K562 (cell line): ENCODE data around the gene RING1. TPM values are rescaled to one million over a fixed set of nuclear protein-coding genes. Genes with fewer than 3 reads are reported as not detected.
A peak's percentile ranks its signal among the peaks of the same experiment; 100 is the strongest.

Experiments
- ATAC-seq: fragments of 200-7000 bp; cut with Tn5 transposase; 3 replicates; pipeline ENCODE4 v1.9.1; 2020; ENCODE audit warnings: moderate library complexity
- BruUV-seq: library from RNA; stranded (reverse); fragments of 400-500 nt; replicated peaks from 2 replicates; lab custom pipeline; 2021; lab: Mats Ljungman, UMichigan
- CTCF ChIA-PET: fragments of 300-600 bp; formaldehyde crosslinking; extraction: SDS; loops from one replicate; lab custom pipeline; 2021; ENCODE audit warnings: low intra/inter-chr PET ratio; lab: Yijun Ruan, JAX
- POLR2A ChIA-PET: fragments of 300-600, 350-650 bp; sonication (Branson Sonifier 250); formaldehyde crosslinking; extraction: SDS; loops from one replicate; lab custom pipeline; 2021; ENCODE audit warnings: antibody characterized with exemption, inconsistent platforms; lab: Yijun Ruan, JAX
- DNase-seq, 4 experiments: peaks; one replicate each; pipeline versions ENCODE4 v3.0.0 to v3.0.0-alpha.2; 2011 to 2018; ENCODE audit warnings: low spot score in 3 of 4, mixed read lengths in 3 of 4; ENCODE audit errors: extremely low read depth in 1 of 4
- FAIRE-seq: peaks from 2 replicates; lab custom pipeline; 2011; peaks lifted over from hg19 to GRCh38; lab: Jason Lieb, UNC
- H2AFZ ChIP-seq: 2 replicates; pipeline ENCODE4 v1.6.0; 2011; ENCODE audit warnings: low read depth, low read length, control low read depth, inconsistent platforms
- H3K27ac ChIP-seq: fragments of 200-600 bp; 3 replicates; pipeline ENCODE4 v1.8.0; 2011; ENCODE audit warnings: low read depth, mild to moderate bottlenecking, control low read depth, inconsistent platforms, low read length, moderate library complexity, mixed read lengths; ENCODE audit errors: extremely low read depth
- H3K27me3 ChIP-seq, 2 experiments: fragments of 300-600 bp in 1 of 2; 2 replicates in 1 of 2; 3 replicates in 1 of 2; pipeline versions ENCODE4 v1.6.0 to v1.8.0; 2011; ENCODE audit warnings: inconsistent platforms in 2 of 2, low read length in 2 of 2, mild to moderate bottlenecking in 1 of 2, mixed read lengths in 1 of 2, moderate library complexity in 1 of 2; ENCODE audit not compliant: control insufficient read depth in 2 of 2, insufficient read depth in 2 of 2
- H3K36me3 ChIP-seq: fragments of 300-600 bp; 3 replicates; pipeline ENCODE4 v1.8.0; 2011; ENCODE audit warnings: mild to moderate bottlenecking, low read length, inconsistent platforms; ENCODE audit not compliant: control insufficient read depth, insufficient read depth
- H3K4me1 ChIP-seq, 2 experiments: fragments of 200-600 bp in 1 of 2; replicated peaks in 1 of 2; 2 replicates in 1 of 2; 3 replicates in 1 of 2; pipeline versions ENCODE4 v1.5.1 to v1.8.0; 2011; ENCODE audit warnings: inconsistent platforms in 2 of 2, low read length in 2 of 2, mild to moderate bottlenecking in 1 of 2, mixed read lengths in 1 of 2, moderate library complexity in 1 of 2; ENCODE audit not compliant: control insufficient read depth in 2 of 2, insufficient read depth in 2 of 2
- H3K4me2 ChIP-seq: 2 replicates; pipeline ENCODE4 v1.6.1; 2011; ENCODE audit warnings: low read length, control low read depth, inconsistent platforms, mixed read lengths; ENCODE audit not compliant: insufficient read depth
- H3K4me3 ChIP-seq: fragments of 200-600 bp; sonication (generic), shearing (Covaris generic); 2 replicates; pipeline ENCODE4 v1.5.1; 2016; ENCODE audit warnings: control low read depth, inconsistent platforms
- H3K79me2 ChIP-seq: fragments of 200-600 bp; 3 replicates; pipeline ENCODE4 v1.8.0; 2011; ENCODE audit warnings: low read length, inconsistent platforms; ENCODE audit not compliant: control insufficient read depth, insufficient read depth
- H3K9ac ChIP-seq, 2 experiments: 2 replicates each; pipeline versions ENCODE4 v1.6.0 to v1.6.1; 2011; ENCODE audit warnings: low read depth in 2 of 2, low read length in 2 of 2, control low read depth in 1 of 2, inconsistent platforms in 1 of 2, mild to moderate bottlenecking in 1 of 2, mixed read lengths in 1 of 2; ENCODE audit not compliant: insufficient read depth in 1 of 2
- H3K9me1 ChIP-seq: one replicate; pipeline ENCODE4 v1.6.0; 2011; ENCODE audit warnings: inconsistent platforms, mild to moderate bottlenecking, low read length, moderate library complexity; ENCODE audit not compliant: control insufficient read depth, insufficient read depth
- H3K9me3 ChIP-seq: replicated peaks from 2 replicates; pipeline ENCODE4 v1.5.1; 2011; ENCODE audit warnings: low read depth, low read length, inconsistent platforms; ENCODE audit not compliant: control insufficient read depth, insufficient read depth
- H4K20me1 ChIP-seq: replicated peaks from 2 replicates; pipeline ENCODE4 v1.6.1; 2011; ENCODE audit warnings: low read length, inconsistent platforms, mixed read lengths; ENCODE audit not compliant: control insufficient read depth, insufficient read depth
- ARID4B ChIP-seq: sonication (generic); formaldehyde crosslinking; IDR thresholded peaks from 2 replicates; pipeline ENCODE4 v1.8.0; 2022; ENCODE audit warnings: mild to moderate bottlenecking, missing genetic modification reagents
- CSDE1 ChIP-seq, 2 experiments: fragments of 450-650 bp; IDR thresholded peaks; 2 replicates each; pipeline ENCODE4 v1.6.1; 2016; ENCODE audit warnings: mild to moderate bottlenecking in 1 of 2
- DEAF1 ChIP-seq: fragments of 450-650 bp; formaldehyde crosslinking; IDR thresholded peaks from 2 replicates; pipeline ENCODE4 v1.4.0; 2020; ENCODE audit warnings: mild to moderate bottlenecking, moderate library complexity
- FOXA3 ChIP-seq, 2 experiments: fragments of 450-650 bp in 1 of 2; sonication (generic) in 1 of 2; formaldehyde crosslinking; IDR thresholded peaks in 1 of 2; conservative IDR thresholded peaks in 1 of 2; 2 replicates each; pipeline versions ENCODE4 v1.4.0 to v1.8.0; 2020 to 2022; ENCODE audit warnings: mild to moderate bottlenecking in 2 of 2, missing genetic modification reagents in 1 of 2
- MAX ChIP-seq: sonication (generic); formaldehyde crosslinking; IDR thresholded peaks from 2 replicates; pipeline ENCODE4 v1.9.0; 2022; ENCODE audit warnings: mild to moderate bottlenecking, missing genetic modification reagents
- MTA3 ChIP-seq: fragments of 450-650 bp; formaldehyde crosslinking; IDR thresholded peaks from 2 replicates; pipeline ENCODE4 v1.6.1; 2017; ENCODE audit warnings: mild to moderate bottlenecking, borderline replicate concordance
- OTX1 ChIP-seq: fragments of 450-650 bp; formaldehyde crosslinking; IDR thresholded peaks from 2 replicates; pipeline ENCODE4 v1.4.0; 2022; ENCODE audit warnings: mild to moderate bottlenecking
- PHB2 ChIP-seq: fragments of 450-650 bp; IDR thresholded peaks from 2 replicates; pipeline ENCODE4 v1.6.1; 2017; ENCODE audit warnings: low read depth
- SPI1 ChIP-seq: IDR thresholded peaks from 2 replicates; pipeline ENCODE4 v1.6.1; 2011; ENCODE audit warnings: low read depth, low read length, control low read depth, borderline replicate concordance
- TBL1XR1 ChIP-seq, 2 experiments: IDR thresholded peaks; 2 replicates each; pipeline ENCODE4 v1.6.1; 2012; ENCODE audit warnings: improper control_type of control experiment in 2 of 2, low read length in 2 of 2, mild to moderate bottlenecking in 1 of 2
- TCF3 ChIP-seq: sonication (generic); formaldehyde crosslinking; IDR thresholded peaks from 2 replicates; pipeline ENCODE4 v1.4.0; 2020; ENCODE audit warnings: mild to moderate bottlenecking, missing genetic modification reagents
- THRAP3 ChIP-seq: fragments of 450-650 bp; IDR thresholded peaks from 2 replicates; pipeline ENCODE4 v1.6.1; 2016; ENCODE audit warnings: mild to moderate bottlenecking, inconsistent platforms, borderline replicate concordance
- ZFP30 ChIP-seq: fragments of 250-450 bp; sonication (Bioruptor Pico); IDR thresholded peaks from 2 replicates; pipeline ENCODE4 v1.8.0; 2022; ENCODE audit warnings: moderate library complexity, mild to moderate bottlenecking, inconsistent platforms, borderline replicate concordance
- ZNF165 ChIP-seq: fragments of 250-450 bp; sonication (Bioruptor Pico); IDR thresholded peaks from 2 replicates; pipeline ENCODE4 v1.4.0; 2020; ENCODE audit warnings: borderline replicate concordance
- ZNF224 ChIP-seq: sonication (generic); formaldehyde crosslinking; IDR thresholded peaks from 2 replicates; pipeline ENCODE4 v1.8.0; 2022; ENCODE audit warnings: mild to moderate bottlenecking, missing genetic modification reagents
- ZSCAN32 ChIP-seq: fragments of 450-650 bp; formaldehyde crosslinking; IDR thresholded peaks from 2 replicates; pipeline ENCODE4 v1.4.0; 2020; ENCODE audit warnings: mild to moderate bottlenecking, moderate library complexity
- WGBS: fragments of 100-300 bp; shearing (Covaris generic); methylation state at CpG from one replicate; pipeline ENCODE4 v1.1.6; 2016; ENCODE audit warnings: low coverage, mixed read lengths; ENCODE audit not compliant: insufficient coverage; ENCODE audit errors: missing lambda C conversion rate; 5-methylcytosine and 5-hydroxymethylcytosine counted together
- in situ Hi-C: fragments of 300-500 bp; cut with MboI; formaldehyde crosslinking; loops from 4 replicates; pipeline ENCODE4 v1.15.0; 2018; ENCODE audit warnings: inconsistent platforms, mixed read lengths
- intact Hi-C: fragments of 100-400 bp; cut with micrococcal nuclease; formaldehyde crosslinking; loops from 2 replicates; pipeline ENCODE4 v1.14.2; 2022
- polyA plus RNA-seq, 8 experiments: library from polyadenylated mRNA; depleted of rRNA in 4 of 8; stranded (reverse) in 5 of 8; unstranded in 3 of 8; fragments of >200 nt; fragmentation: Nextera tagmentation in 2 of 8; fragmentation: Illumina TruSeq in 1 of 8; extraction: Ambion mirVana in 2 of 8; extraction: Trizol in 1 of 8; gene quantifications; 2 replicates each; pipeline versions ENCODE4 v1.2.1 to v1.2.3, GENCODE V29; 2011 to 2014; ENCODE audit warnings: inconsistent platforms in 1 of 8, missing spikeins in 1 of 8
- total RNA-seq, 7 experiments: library from RNA; depleted of rRNA in 6 of 7; stranded (reverse); fragments of >200 nt in 6 of 7; fragmentation: Illumina TruSeq in 2 of 7; extraction: Trizol in 2 of 7; gene quantifications; 2 replicates each; pipeline versions ENCODE4 v1.2.1 to v1.2.3, GENCODE V29; 2011 to 2021; ENCODE audit warnings: low replicate concordance in 1 of 7

The RING1 gene
- total and polyA plus RNA-seq, 9 of the 15 experiments (the other 6 are each of a cell fraction or from before 2014, with no cell fraction given), result 4.2 to 59.1 (median 36.9) TPM

GRCh38 chr6:33201935-33202334, 6.4 kb upstream of the RING1 start:
- ATAC-seq (no peak), DNase-seq (no peak), FAIRE-seq (no peak)
- ChIA-PET POLR2A (interaction anchor here (0.6 to 1.8 kb wide), 4 partner anchors 10 to 112 kb away, joined by 3 to 9 read pairs (median 4); no protein-coding TSS in a partner anchor), CTCF (no interaction called here)
- H3K4me2 ChIP-seq, result peak overlapping the region; percentile 100
- BruUV-seq, result no TSS peak
- H3K9ac ChIP-seq, result peak overlapping the region; percentile 97 to 100; a peak in 3 of 4 replicates
- peak overlapping the region; percentile 65 for H3K4me3 ChIP-seq
- peak overlapping the region; percentile 99; the same call in 2 of the 3 replicates for H3K27ac ChIP-seq
- no peaks in the 10 kb centered on the region for H3K9me3 ChIP-seq
- TF ChIP-seq ZNF165 (CRISPR knock-in tag), result no peak
- TF ChIP-seq TBL1XR1 (IDR thresholded peaks at IDR 0.05; ENCODE audit: low read length in 2 of 2), result no peak
- TF ChIP-seq TCF3 (CRISPR knock-in tag), result no peak
- TF ChIP-seq PHB2, result no peak
- TF ChIP-seq MAX (CRISPR knock-in tag), result peak; percentile 27; the same call in 1 of the 2 replicates
- TF ChIP-seq DEAF1 (CRISPR knock-in tag), result no peak
- no peak; a peak in 1 of 4 replicates for TF ChIP-seq CSDE1 (IDR thresholded peaks at IDR 0.05)
- no peak for TF ChIP-seq MTA3
- no peak for TF ChIP-seq SPI1
- TF ChIP-seq ZSCAN32 (CRISPR knock-in tag), result no peak
- no peak for TF ChIP-seq THRAP3
- 0 out of 2 replicates have a peak, but pooled peaks have one; percentile 5 for TF ChIP-seq ARID4B
- no peak for TF ChIP-seq ZFP30 (CRISPR knock-in tag)
- TF ChIP-seq ZNF224 (CRISPR knock-in tag), result no peak
- TF ChIP-seq OTX1 (CRISPR knock-in tag), result no peak
- TF ChIP-seq FOXA3 (CRISPR knock-in tag; conservative IDR thresholded peaks at IDR 0.05 in 1 of 2, IDR thresholded peaks at IDR 0.05 in 1 of 2), result 0 out of 4 replicates have a peak, but pooled peaks of 1 of the 2 experiments have one; percentile 30
- peaks cover 3% of the 10 kb centered on the region for H3K9me1 ChIP-seq
- peaks cover 55 to 62% of the 10 kb centered on the region in 2 experiments; a peak in 4 of 5 replicates for H3K4me1 ChIP-seq
- no peak overlapping the region for H2AFZ ChIP-seq
- in situ Hi-C loops, result no loop called here
- WGBS, result 6% methylated on average over 5 of the region's 6 CpGs
- no peaks in the 10 kb centered on the region for H3K27me3 ChIP-seq
- peaks cover 41% of the 10 kb centered on the region for H3K36me3 ChIP-seq
- peaks cover 74% of the 10 kb centered on the region for H3K79me2 ChIP-seq
- H4K20me1 ChIP-seq, result peaks cover 22% of the 10 kb centered on the region
- intact Hi-C loops, result loop anchor here (2.0 to 5.0 kb wide), 4 partner anchors 47 to 1070 kb away; partner anchors contain the start of genes FKBPL and PHF1
